NCI-H2227 (cell line): ENCODE data around the gene TRAPPC5.

Experiments
- DNase-seq: peaks from one replicate; lab custom pipeline; 2025; ENCODE audit not compliant: unreplicated experiment; lab: John Stamatoyannopoulos, UW

TRAPPC5 gene

GRCh38 chr19:7645656-7646425 lies 34.8 kb upstream of the TRAPPC5 start:
- DNase-seq = no peak

GRCh38 chr19:7646426-7646700 lies 34.3 kb upstream of the TRAPPC5 start:
- no peak for DNase-seq

GRCh38 chr19:7647156-7647555 lies 33.5 kb upstream of the TRAPPC5 start:
- no peak for DNase-seq

GRCh38 chr19:7648265-7649014 lies 32.2 kb upstream of the TRAPPC5 start:
- no peak for DNase-seq

- no peak for DNase-seq
These were observed 30.5 kb upstream of the TRAPPC5 start for GRCh38 chr19:7650148-7650547.

GRCh38 chr19:7652061-7652641 lies 28.5 kb upstream of the TRAPPC5 start:
- DNase-seq = peak; percentile 82

- no peak for DNase-seq
These were observed 26.2 kb upstream of the TRAPPC5 start for GRCh38 chr19:7654401-7654800.

- DNase-seq = no peak
These were observed 25.1 kb upstream of the TRAPPC5 start for GRCh38 chr19:7655581-7655980.

GRCh38 chr19:7657131-7657751 lies 23.4 kb upstream of the TRAPPC5 start:
- no peak for DNase-seq

GRCh38 chr19:7658219-7658686 lies 22.4 kb upstream of the TRAPPC5 start:
- peak; percentile 57 for DNase-seq

- DNase-seq = no peak
These were observed 18.7 kb upstream of the TRAPPC5 start for GRCh38 chr19:7661744-7662538.

GRCh38 chr19:7662657-7663056 lies 18.0 kb upstream of the TRAPPC5 start:
- DNase-seq = no peak

GRCh38 chr19:7663706-7664105 lies 16.9 kb upstream of the TRAPPC5 start:
- DNase-seq = no peak

- DNase-seq = no peak
These were observed 15.6 kb upstream of the TRAPPC5 start for GRCh38 chr19:7665076-7665475.

GRCh38 chr19:7668842-7669241 lies 11.8 kb upstream of the TRAPPC5 start, which contains the start of gene RETN:
Gene RETN (plus strand): TSS chr19:7669049. CDS start chr19:7669327, 278 bp downstream.
- no peak for DNase-seq

GRCh38 chr19:7669641-7670040 lies 11.0 kb upstream of the TRAPPC5 start:
- no peak for DNase-seq

- DNase-seq = peak; percentile 78
These were observed 10.4 kb upstream of the TRAPPC5 start for GRCh38 chr19:7670150-7670783.

GRCh38 chr19:7670790-7671189 lies 9.8 kb upstream of the TRAPPC5 start:
- DNase-seq = no peak

- no peak for DNase-seq
These were observed 8.1 kb upstream of the TRAPPC5 start for GRCh38 chr19:7672522-7672921.
